Progenitor cell of endocrine pancreas (in vitro differentiated cells): ENCODE results near the gene NLGN1. TPM values are rescaled to one million over a fixed set of nuclear protein-coding genes. Genes with fewer than 3 reads are reported as not detected.

ENCODE experiments used
- DNase-seq: peaks from one replicate; pipeline ENCODE4 v3.0.0; 2021; ENCODE audit warnings: low spot score; ENCODE audit not compliant: unreplicated experiment
- H3K27ac Mint-ChIP-seq: 2 replicates; pipeline ENCODE4 v1.8.0; 2021; ENCODE audit warnings: mild to moderate bottlenecking, moderate library complexity, mixed read lengths
- H3K27me3 Mint-ChIP-seq: 2 replicates; pipeline ENCODE4 v1.8.0; 2021; ENCODE audit warnings: mixed read lengths
- H3K36me3 Mint-ChIP-seq: 2 replicates; pipeline ENCODE4 v1.8.0; 2022; ENCODE audit warnings: mixed read lengths; ENCODE audit not compliant: insufficient read depth
- H3K4me1 Mint-ChIP-seq: 2 replicates; pipeline ENCODE4 v1.8.0; 2021; ENCODE audit warnings: low read depth, mixed read lengths
- H3K4me3 Mint-ChIP-seq: 2 replicates; pipeline ENCODE4 v1.8.0; 2021; ENCODE audit warnings: low read depth, mild to moderate bottlenecking, moderate library complexity, mixed read lengths
- H3K9me3 Mint-ChIP-seq: 2 replicates; pipeline ENCODE4 v1.8.0; 2021; ENCODE audit warnings: low read depth, mixed read lengths
- CTCF ChIP-seq: fragments of 200-600 bp; sonication (generic); IDR thresholded peaks from one replicate; pipeline ENCODE4 v1.5.0; 2021; ENCODE audit warnings: antibody characterized with exemption, mild to moderate bottlenecking; ENCODE audit not compliant: unreplicated experiment
- total RNA-seq: library from RNA; stranded (reverse); gene quantifications from 2 replicates; pipeline ENCODE4 v1.2.1, GENCODE V29; 2021

NLGN1 gene
- total RNA-seq, 1 donor from 2014 or later = 5.7 TPM

GRCh38 chr3:173624086-173624485 lies 226.5 kb downstream of the NLGN1 start:
- H3K27ac Mint-ChIP-seq = no peak overlapping the region
- TF ChIP-seq CTCF = no peak
- no peaks in the 10 kb centered on the region for H3K36me3 Mint-ChIP-seq
- H3K4me3 Mint-ChIP-seq = no peak overlapping the region
- H3K27me3 Mint-ChIP-seq = no peaks in the 10 kb centered on the region
- H3K9me3 Mint-ChIP-seq = peaks cover 3% of the 10 kb centered on the region
- no peak for DNase-seq
- peaks cover 8% of the 10 kb centered on the region for H3K4me1 Mint-ChIP-seq

- H3K9me3 Mint-ChIP-seq = no peaks in the 10 kb centered on the region
- H3K36me3 Mint-ChIP-seq = no peaks in the 10 kb centered on the region
- no peak for TF ChIP-seq CTCF
- DNase-seq = no peak
- no peaks in the 10 kb centered on the region for H3K27me3 Mint-ChIP-seq
- H3K4me3 Mint-ChIP-seq = no peak overlapping the region
- no peak overlapping the region for H3K27ac Mint-ChIP-seq
- peaks cover 12% of the 10 kb centered on the region for H3K4me1 Mint-ChIP-seq
Measured at GRCh38 chr3:173630849-173631248, 233.3 kb downstream of the NLGN1 start.

GRCh38 chr3:173632945-173633344 lies 235.4 kb downstream of the NLGN1 start:
- peaks cover 10% of the 10 kb centered on the region for H3K4me1 Mint-ChIP-seq
- H3K9me3 Mint-ChIP-seq = no peaks in the 10 kb centered on the region
- no peak overlapping the region for H3K4me3 Mint-ChIP-seq
- DNase-seq = no peak
- no peaks in the 10 kb centered on the region for H3K27me3 Mint-ChIP-seq
- no peaks in the 10 kb centered on the region for H3K36me3 Mint-ChIP-seq
- no peak overlapping the region for H3K27ac Mint-ChIP-seq
- TF ChIP-seq CTCF = no peak

GRCh38 chr3:173635826-173636225 lies 238.3 kb downstream of the NLGN1 start:
- no peak for TF ChIP-seq CTCF
- Mint-ChIP-seq H3K9me3 (no peaks in the 10 kb centered on the region), H3K4me1 (peaks cover 6% of the 10 kb centered on the region), H3K36me3 (no peaks in the 10 kb centered on the region), H3K4me3 (no peak overlapping the region), H3K27ac (no peak overlapping the region), H3K27me3 (no peaks in the 10 kb centered on the region)
- no peak for DNase-seq

- DNase-seq = no peak
- H3K4me1 Mint-ChIP-seq = no peaks in the 10 kb centered on the region
- no peak overlapping the region for H3K4me3 Mint-ChIP-seq
- no peak overlapping the region for H3K27ac Mint-ChIP-seq
- H3K36me3 Mint-ChIP-seq = no peaks in the 10 kb centered on the region
- TF ChIP-seq CTCF = no peak
- no peaks in the 10 kb centered on the region for H3K27me3 Mint-ChIP-seq
- H3K9me3 Mint-ChIP-seq = no peaks in the 10 kb centered on the region
Measured at GRCh38 chr3:173639098-173639497, 241.6 kb downstream of the NLGN1 start.
